NCI-H187 (cell line): Measurements from ENCODE around the gene CEACAM3.
A peak's percentile ranks its signal among the peaks of the same experiment; 100 is the strongest.

Source experiments
- DNase-seq, 2 experiments: peaks; one replicate each; lab custom pipeline; 2025; lab: John Stamatoyannopoulos, UW

The CEACAM3 gene

GRCh38 chr19:41792513-41793413 lies 3.6 kb upstream of the CEACAM3 start:
- peak; percentile 75 to 90 for DNase-seq

GRCh38 chr19:41793414-41793727 lies 3.0 kb upstream of the CEACAM3 start:
- no peak for DNase-seq

- peak; percentile 70 to 79 for DNase-seq
These were observed 1.3 kb upstream of the CEACAM3 start for GRCh38 chr19:41795031-41795461.

DNA sequence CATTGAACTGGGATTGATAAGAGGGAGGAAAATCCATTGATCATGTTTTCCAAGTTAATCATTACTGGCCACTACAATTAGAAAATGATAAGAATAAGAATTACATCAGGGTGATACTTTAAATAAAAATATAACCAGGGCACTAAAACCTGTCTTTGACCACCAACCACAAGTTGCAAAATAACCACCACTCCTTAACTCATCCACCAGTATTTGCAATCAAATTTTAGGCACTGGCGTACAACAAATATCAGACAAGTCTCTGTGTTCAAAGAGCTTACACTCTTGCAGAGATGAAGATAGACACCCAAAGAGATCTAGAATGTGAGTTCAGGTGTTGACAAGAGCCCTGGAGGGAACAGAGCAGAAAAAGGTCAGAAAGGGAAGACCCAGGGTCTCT lies 514 bp downstream of the CEACAM3 start:
- DNase-seq: no peak

DNA sequence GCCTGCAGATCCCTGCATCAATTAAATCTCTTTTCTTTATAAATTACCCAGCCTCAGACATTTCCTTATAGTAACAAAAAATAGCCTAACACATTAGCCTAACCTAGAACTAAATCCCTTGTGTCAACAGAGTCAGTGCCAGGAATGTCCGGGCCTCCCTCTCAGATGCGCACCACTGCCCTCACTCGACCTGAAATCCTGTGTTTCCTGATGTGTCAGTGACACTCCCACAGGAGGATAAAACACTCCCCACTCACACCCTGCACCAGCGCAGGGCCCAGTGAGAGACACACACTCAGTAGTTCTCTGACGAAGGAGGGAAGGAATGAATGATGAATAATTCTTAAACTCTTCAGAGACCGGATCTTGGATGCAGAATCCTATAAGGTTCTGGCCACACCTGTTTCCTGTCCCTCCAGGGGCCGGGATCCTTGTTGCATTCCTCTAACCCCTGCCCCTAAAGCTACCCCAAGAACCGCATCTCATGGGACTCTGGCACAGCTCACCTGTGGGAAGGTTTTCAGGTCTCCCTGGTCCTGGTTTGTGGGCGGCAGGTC lies 3.1 kb downstream of the CEACAM3 start:
- DNase-seq: no peak

- DNase-seq: no peak
These were observed 4.6 kb downstream of the CEACAM3 start for GRCh38 chr19:41801031-41801430.

- DNase-seq: no peak
These were observed 5.4 kb downstream of the CEACAM3 start for GRCh38 chr19:41801792-41802211.

DNA sequence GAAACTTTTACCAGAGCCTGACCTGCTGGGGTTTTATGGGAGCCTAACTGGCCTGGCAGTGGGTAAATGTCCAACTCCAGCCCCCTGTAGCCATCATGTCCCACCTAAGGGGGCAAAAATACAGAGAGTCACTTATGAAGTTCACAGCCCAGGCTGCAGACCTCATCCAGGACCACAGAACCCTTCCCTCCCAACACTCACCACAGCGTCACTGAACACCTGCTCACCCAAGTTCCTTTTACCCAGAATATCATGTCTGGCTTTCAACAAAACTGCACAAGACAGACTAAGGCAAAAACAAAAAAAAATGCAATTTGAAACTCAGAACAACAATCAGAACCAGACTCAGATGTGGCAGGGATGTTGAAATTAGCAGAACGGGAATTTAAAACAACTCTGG lies 6.4 kb downstream of the CEACAM3 start:
- DNase-seq: no peak

DNA sequence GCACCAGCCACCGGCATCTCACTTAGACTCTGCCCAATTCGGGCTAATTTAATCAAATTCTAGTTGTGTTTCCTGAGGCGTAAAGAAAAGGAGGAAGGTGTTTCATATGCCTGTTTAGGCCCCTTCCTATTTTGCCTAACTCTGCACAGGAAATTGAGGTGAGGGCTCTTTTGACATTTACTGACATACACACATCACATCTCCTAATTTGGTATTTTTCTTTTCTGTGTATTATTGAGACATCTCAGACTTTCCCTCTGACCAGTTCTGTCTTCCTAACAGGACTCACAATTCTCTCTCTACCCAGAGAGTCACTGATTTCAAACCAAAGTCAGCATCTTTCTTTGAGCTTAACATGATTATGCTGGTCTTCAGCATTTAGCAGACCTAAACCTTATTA lies 7.9 kb downstream of the CEACAM3 start:
- no peak for DNase-seq

DNA sequence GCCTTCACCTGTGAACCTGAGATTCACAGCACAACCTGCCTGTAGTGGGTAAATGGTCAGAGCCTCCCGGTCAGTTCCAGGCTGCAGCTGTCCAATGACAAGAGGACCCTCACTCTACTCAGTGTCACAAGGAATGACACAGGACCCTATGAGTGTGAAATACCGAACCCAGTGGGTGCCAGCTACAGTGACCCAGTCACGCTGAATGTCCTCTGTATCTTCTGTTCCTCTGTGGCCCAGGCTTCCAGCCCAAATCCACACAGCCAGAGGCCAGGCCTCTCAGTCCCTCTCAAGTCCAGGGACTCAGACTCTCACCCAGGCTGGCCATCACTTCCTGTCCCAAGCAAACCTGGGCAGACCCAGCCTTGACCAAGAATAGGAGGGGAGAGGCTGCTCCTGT lies 10.8 kb downstream of the CEACAM3 start:
- DNase-seq: no peak

DNA sequence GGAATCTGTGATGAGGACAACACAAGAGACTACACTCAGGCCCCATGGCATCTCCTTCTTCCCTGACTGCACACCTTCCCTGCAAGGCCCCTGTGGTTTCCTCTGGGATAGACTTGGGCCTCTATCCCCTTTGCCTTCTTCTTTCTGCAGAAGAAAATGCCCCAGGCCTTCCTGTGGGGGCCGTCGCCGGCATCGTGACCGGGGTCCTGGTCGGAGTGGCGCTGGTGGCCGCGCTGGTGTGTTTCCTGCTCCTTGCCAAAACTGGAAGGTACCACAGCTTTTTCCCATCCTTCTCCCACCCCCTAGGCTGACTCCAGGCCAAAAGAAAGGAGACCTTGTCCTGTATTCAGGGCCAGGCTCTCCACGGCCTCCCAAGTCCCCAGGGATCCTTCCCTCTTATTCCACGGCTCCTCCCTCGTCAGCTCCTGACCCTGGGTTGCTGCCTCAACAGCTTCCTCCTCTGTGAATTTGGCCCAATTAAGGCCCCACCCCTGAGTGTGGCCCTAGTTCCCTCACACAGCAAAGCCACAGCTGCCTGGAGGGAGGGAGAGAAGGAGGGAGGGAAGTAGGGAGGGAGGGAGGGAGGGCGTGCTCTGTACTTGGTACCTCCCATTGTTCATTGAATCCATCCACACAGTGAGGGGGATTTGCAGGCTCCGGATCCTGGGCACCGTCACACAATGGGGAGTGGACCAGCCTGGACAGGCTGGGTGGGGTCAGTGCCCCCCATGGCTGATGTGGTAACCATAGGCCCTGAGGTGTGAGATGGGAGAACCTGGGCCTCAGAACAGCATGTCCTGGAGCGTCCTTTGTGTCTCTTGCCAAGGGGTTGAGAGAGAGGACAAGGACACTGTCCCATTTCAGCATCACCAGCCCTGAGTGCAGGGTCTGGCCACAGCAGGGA lies 12.5 kb downstream of the CEACAM3 start:
- DNase-seq: peak in 1 of 2 experiments; percentile 17

- DNase-seq: no peak
These were observed 13.9 kb downstream of the CEACAM3 start for GRCh38 chr19:41810301-41810700.

- no peak for DNase-seq
These were observed 14.6 kb downstream of the CEACAM3 start for GRCh38 chr19:41811036-41811435.

GRCh38 chr19:41811981-41812380 lies 15.6 kb downstream of the CEACAM3 start:
- no peak for DNase-seq

- DNase-seq: no peak
These were observed 17.5 kb downstream of the CEACAM3 start for GRCh38 chr19:41813911-41814310.

DNA sequence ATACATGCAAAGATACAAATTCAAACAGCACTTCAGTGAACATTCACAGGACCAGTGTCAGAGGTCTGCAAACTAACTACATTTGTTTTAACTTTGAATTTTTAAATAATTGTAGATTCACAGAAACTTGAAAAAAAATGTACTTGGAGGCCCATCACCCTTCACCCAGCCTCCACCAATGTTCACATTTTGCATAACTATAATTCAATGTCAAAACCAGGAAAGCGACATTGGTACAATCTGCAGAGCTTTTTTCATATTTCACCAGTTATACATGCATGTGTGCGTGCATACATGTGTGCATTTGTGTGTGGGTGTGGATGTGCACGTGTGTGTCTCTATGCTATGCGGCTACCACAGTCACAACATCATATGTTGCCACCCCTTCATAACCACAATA lies 18.9 kb downstream of the CEACAM3 start:
- no peak for DNase-seq

DNA sequence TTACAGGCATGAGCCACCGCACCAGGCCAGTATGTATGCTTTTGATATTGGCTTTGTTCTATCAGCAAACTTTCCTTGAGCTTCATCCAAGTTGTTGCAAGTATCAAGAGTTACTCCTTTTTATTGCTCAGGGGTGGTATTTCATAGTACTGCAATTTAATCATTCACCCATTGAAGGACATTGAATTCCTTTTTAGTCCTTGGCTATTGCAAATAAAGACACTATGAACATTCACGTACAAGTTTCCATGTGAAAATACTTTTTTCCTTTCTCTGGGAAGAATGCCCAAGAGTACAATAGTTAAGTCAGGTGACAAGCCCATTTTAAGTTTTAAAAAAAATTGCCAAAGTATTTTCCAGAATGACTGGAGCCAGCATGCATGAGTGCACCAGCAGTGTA lies 20.4 kb downstream of the CEACAM3 start:
- no peak for DNase-seq

DNA sequence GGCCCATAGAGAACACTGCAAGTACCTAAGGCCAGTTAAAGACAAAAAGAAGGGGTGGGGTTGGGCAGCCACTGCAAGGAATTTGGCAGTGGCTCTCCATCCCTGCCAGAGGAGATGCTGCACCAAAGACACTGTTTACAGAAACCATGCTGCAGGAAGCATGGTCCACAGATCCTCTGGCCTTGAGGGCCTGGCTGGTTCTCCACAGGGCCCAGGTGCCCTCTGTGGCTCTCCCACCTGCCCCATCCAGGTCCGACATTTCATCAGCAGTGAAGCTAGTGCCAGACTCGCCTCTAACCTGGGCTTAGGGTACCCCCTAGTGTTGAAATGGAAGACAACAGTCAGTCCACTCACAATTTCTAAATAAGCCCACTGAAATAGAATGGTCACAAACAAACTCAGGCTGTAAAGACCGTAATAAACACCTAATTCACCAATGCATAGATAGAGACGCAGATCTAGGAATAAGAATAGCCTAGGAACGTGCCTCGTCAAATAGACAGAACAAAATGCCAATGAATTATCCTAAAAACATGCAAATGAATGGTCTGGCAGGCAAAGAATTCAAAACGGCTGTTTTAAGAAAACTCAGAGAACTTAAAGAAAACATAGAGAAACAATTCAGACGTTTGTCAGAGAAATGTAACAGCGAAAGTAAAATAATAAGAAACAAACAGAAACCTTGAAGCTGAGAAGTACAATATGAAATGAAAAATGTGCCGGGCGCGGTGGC lies 24.8 kb downstream of the CEACAM3 start:
- DNase-seq: peak; percentile 77 to 87

DNA sequence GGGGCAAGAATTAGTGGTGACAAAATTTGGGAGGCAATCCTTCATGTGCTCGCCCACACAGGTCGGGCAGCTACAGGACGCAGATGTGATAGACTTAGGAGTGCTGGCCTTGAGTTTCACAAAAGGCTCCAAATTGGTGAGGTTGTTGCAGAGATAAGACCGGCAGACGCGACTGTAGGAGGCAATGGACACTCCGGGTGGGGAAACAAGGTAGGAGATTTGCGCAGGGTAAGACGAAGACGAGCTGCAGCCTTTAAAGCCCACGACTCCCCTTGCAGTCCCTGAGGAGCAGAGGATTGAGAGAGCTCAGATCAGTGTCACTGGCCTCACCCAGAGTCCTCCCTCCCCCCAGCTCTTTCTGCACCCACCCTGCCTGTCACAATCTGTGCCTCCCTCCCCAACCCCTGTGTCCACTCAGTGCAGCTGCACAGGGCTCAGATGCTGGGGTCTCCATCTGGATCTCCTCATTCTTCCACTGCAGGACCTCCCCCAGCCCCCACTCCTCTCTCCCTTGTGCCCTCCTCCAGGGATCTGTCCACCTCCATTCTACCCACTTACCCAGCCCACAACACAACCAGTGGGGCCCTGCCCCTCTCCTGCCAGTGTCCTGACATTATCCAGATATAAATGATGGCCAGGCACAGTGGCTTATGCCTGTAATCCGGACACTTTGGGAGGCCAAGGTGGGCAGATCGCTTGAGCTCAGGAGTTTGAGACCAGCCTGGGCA lies 41.8 kb downstream of the CEACAM3 start:
- DNase-seq: no peak

GRCh38 chr19:41839211-41839610 lies 42.8 kb downstream of the CEACAM3 start:
- no peak for DNase-seq

GRCh38 chr19:41843371-41843770 lies 47.0 kb downstream of the CEACAM3 start:
- no peak for DNase-seq
